ENCODE measurements around the gene DPH7. TPM values are rescaled to one million over a fixed set of nuclear protein-coding genes. Genes with fewer than 3 reads are reported as not detected.

The DPH7 gene
- total and polyA plus RNA-seq, 2 of the 8 experiments (the other 6 are each of a cell fraction or from before 2014, with no cell fraction given), result 44.6 to 45.5 TPM

GRCh38 chr9:137580954-137581322, 2.2 kb upstream of the DPH7 start (continued):
- TF ChIP-seq CHD7 (IDR thresholded peaks at IDR 0.05; ENCODE audit: insufficient replicate concordance, low read length) (no peak), CREB1 (IDR thresholded peaks at IDR 0.05) (no peak), SUZ12 (IDR thresholded peaks at IDR 0.05; ENCODE audit: low read length) (no peak), EZH2 (IDR thresholded peaks at IDR 0.05; ENCODE audit: low read depth, low read length, severe bottlenecking) (no peak), KDM5A (IDR thresholded peaks at IDR 0.05; ENCODE audit: low read length) (no peak), POLR2AphosphoS5 (IDR thresholded peaks at IDR 0.05; ENCODE audit: low read depth, low read length) (no peak), CTBP2 (IDR thresholded peaks at IDR 0.05; ENCODE audit: borderline replicate concordance, insufficient read depth, insufficient read length, low read length) (no peak), YY1 (IDR thresholded peaks at IDR 0.05; ENCODE audit: low read depth, low read length) (no peak)
